Renal pelvis (tissue), 4 donors: Measurements from ENCODE around the gene ERAP2. TPM values are rescaled to one million over a fixed set of nuclear protein-coding genes. Genes with fewer than 3 reads are reported as not detected.

Experiments used
- DNase-seq: peaks from one replicate; pipeline ENCODE4 v3.0.0-alpha.2; 2013
- polyA plus RNA-seq, 3 donors: library from polyadenylated mRNA; unstranded; fragments of 120-200 nt; gene quantifications; one replicate each; pipeline ENCODE4 v1.2.1, GENCODE V29; 2013; ENCODE audit not compliant: insufficient read length in 3 of 3

Gene ERAP2
- polyA plus RNA-seq, 3 donors, result 11.5 to 17.7 (median 13.1) TPM

GRCh38 chr5:96885518-96886338 lies 9.4 kb downstream of the ERAP2 start:
- DNase-seq, result peak; percentile 20

- no peak for DNase-seq
These were observed 17.0 kb downstream of the ERAP2 start for GRCh38 chr5:96893342-96893741.

GRCh38 chr5:96896276-96896675 lies 20.0 kb downstream of the ERAP2 start:
- DNase-seq, result no peak

- DNase-seq, result no peak
These were observed 20.5 kb downstream of the ERAP2 start for GRCh38 chr5:96896806-96897205.

- no peak for DNase-seq
These were observed 25.1 kb downstream of the ERAP2 start for GRCh38 chr5:96901384-96901783.

- DNase-seq, result no peak
These were observed 25.5 kb downstream of the ERAP2 start for GRCh38 chr5:96901841-96902240.

- DNase-seq, result no peak
These were observed 26.6 kb downstream of the ERAP2 start for GRCh38 chr5:96902876-96903275.

GRCh38 chr5:96903300-96903699 lies 27.0 kb downstream of the ERAP2 start:
- DNase-seq, result no peak

- no peak for DNase-seq
These were observed 28.0 kb downstream of the ERAP2 start for GRCh38 chr5:96904054-96904931.

- no peak for DNase-seq
These were observed 29.6 kb downstream of the ERAP2 start for GRCh38 chr5:96905864-96906263.

GRCh38 chr5:96909003-96909402 lies 32.7 kb downstream of the ERAP2 start:
- no peak for DNase-seq

- no peak for DNase-seq
These were observed 33.1 kb downstream of the ERAP2 start for GRCh38 chr5:96909435-96909834.

- DNase-seq, result no peak
These were observed 34.8 kb downstream of the ERAP2 start for GRCh38 chr5:96911139-96911538.

GRCh38 chr5:96913233-96913632 lies 36.9 kb downstream of the ERAP2 start:
- DNase-seq, result no peak

- DNase-seq, result no peak
These were observed 43.5 kb downstream of the ERAP2 start for GRCh38 chr5:96919754-96920197.

GRCh38 chr5:96920744-96921355 lies 44.5 kb downstream of the ERAP2 start:
- no peak for DNase-seq

- no peak for DNase-seq
These were observed 46.4 kb downstream of the ERAP2 start for GRCh38 chr5:96922499-96923244.

- DNase-seq, result no peak
These were observed 47.7 kb downstream of the ERAP2 start for GRCh38 chr5:96924016-96924443.

- no peak for DNase-seq
These were observed 50.0 kb downstream of the ERAP2 start for GRCh38 chr5:96926276-96926675.

- no peak for DNase-seq
These were observed 50.7 kb downstream of the ERAP2 start for GRCh38 chr5:96927008-96927407.

- no peak for DNase-seq
These were observed 52.8 kb downstream of the ERAP2 start for GRCh38 chr5:96928931-96929708.
